Measurements from ENCODE around the gene CKM.

Gene CKM

GRCh38 chr19:45355402-45355801 lies 32.7 kb upstream of the CKM start:
- H3K36me3 ChIP-seq (replicated peaks; ENCODE audit: low read depth, low read length) = peaks cover 71% of the 10 kb centered on the region
- H3K4me1 ChIP-seq (ENCODE audit: low read length) = no peaks in the 10 kb centered on the region
- no peak overlapping the region for H3K4me2 ChIP-seq (ENCODE audit: low read length)

GRCh38 chr19:45354241-45354842 lies 31.7 kb upstream of the CKM start:
- H3K36me3 ChIP-seq (replicated peaks; ENCODE audit: low read depth, low read length) = peaks cover 75% of the 10 kb centered on the region
- no peak overlapping the region for H3K27ac ChIP-seq (ENCODE audit: low read length)
- TF ChIP-seq EZH2phosphoT487 (IDR thresholded peaks at IDR 0.05; ENCODE audit: low read depth) (no peak), CTCF (IDR thresholded peaks at IDR 0.05; ENCODE audit: low read depth, low read length) (no peak)
- H3K9ac ChIP-seq (ENCODE audit: low read length) = no peak overlapping the region
- no peak overlapping the region for H3K4me3 ChIP-seq (ENCODE audit: low read length)
- no peaks in the 10 kb centered on the region for H3K27me3 ChIP-seq (ENCODE audit: low read depth, low read length)
- H4K20me1 ChIP-seq (ENCODE audit: insufficient read depth, low read length) = no peaks in the 10 kb centered on the region
- H2AFZ ChIP-seq (ENCODE audit: low read depth, low read length) = no peak overlapping the region
- H3K4me1 ChIP-seq (ENCODE audit: low read length) = no peaks in the 10 kb centered on the region
- no peaks in the 10 kb centered on the region for H3K9me3 ChIP-seq (ENCODE audit: insufficient read depth, low read length)
- H3K79me2 ChIP-seq (ENCODE audit: low read length) = no peaks in the 10 kb centered on the region
- H3K4me2 ChIP-seq (ENCODE audit: low read length) = no peak overlapping the region

More at GRCh38 chr19:45355402-45355801, 32.7 kb upstream of the CKM start:
- TF ChIP-seq CTCF (IDR thresholded peaks at IDR 0.05; ENCODE audit: low read depth, low read length) (no peak), EZH2phosphoT487 (IDR thresholded peaks at IDR 0.05; ENCODE audit: low read depth) (no peak)
- H3K9me3 ChIP-seq (ENCODE audit: insufficient read depth, low read length) = no peaks in the 10 kb centered on the region
- no peaks in the 10 kb centered on the region for H3K79me2 ChIP-seq (ENCODE audit: low read length)
- no peak overlapping the region for H3K9ac ChIP-seq (ENCODE audit: low read length)
- H3K4me3 ChIP-seq (ENCODE audit: low read length) = no peak overlapping the region
- H3K27me3 ChIP-seq (ENCODE audit: low read depth, low read length) = no peaks in the 10 kb centered on the region
- H2AFZ ChIP-seq (ENCODE audit: low read depth, low read length) = no peak overlapping the region
- H4K20me1 ChIP-seq (ENCODE audit: insufficient read depth, low read length) = no peaks in the 10 kb centered on the region
- H3K27ac ChIP-seq (ENCODE audit: low read length) = no peak overlapping the region

GRCh38 chr19:45352914-45353796 lies 30.5 kb upstream of the CKM start:
- Histone ChIP-seq H3K4me3 (ENCODE audit: low read length) (no peak overlapping the region), H3K36me3 (replicated peaks; ENCODE audit: low read depth, low read length) (peaks cover 67% of the 10 kb centered on the region), H3K9ac (ENCODE audit: low read length) (no peak overlapping the region), H3K4me2 (ENCODE audit: low read length) (no peak overlapping the region), H3K27ac (ENCODE audit: low read length) (no peak overlapping the region), H3K4me1 (ENCODE audit: low read length) (no peaks in the 10 kb centered on the region), H3K9me3 (ENCODE audit: insufficient read depth, low read length) (no peaks in the 10 kb centered on the region), H4K20me1 (ENCODE audit: insufficient read depth, low read length) (no peaks in the 10 kb centered on the region; the same call in 1 of the 2 replicates), H2AFZ (ENCODE audit: low read depth, low read length) (no peak overlapping the region), H3K79me2 (ENCODE audit: low read length) (no peaks in the 10 kb centered on the region), H3K27me3 (ENCODE audit: low read depth, low read length) (no peaks in the 10 kb centered on the region)
- TF ChIP-seq CTCF (IDR thresholded peaks at IDR 0.05; ENCODE audit: low read depth, low read length) (no peak), EZH2phosphoT487 (IDR thresholded peaks at IDR 0.05; ENCODE audit: low read depth) (no peak)

- H3K36me3 ChIP-seq (replicated peaks; ENCODE audit: low read depth, low read length) = peaks cover 65% of the 10 kb centered on the region
- H4K20me1 ChIP-seq (ENCODE audit: insufficient read depth, low read length) = no peaks in the 10 kb centered on the region; the same call in 1 of the 2 replicates
- H3K4me3 ChIP-seq (ENCODE audit: low read length) = no peak overlapping the region
- TF ChIP-seq CTCF (IDR thresholded peaks at IDR 0.05; ENCODE audit: low read depth, low read length) (no peak), EZH2phosphoT487 (IDR thresholded peaks at IDR 0.05; ENCODE audit: low read depth) (no peak)
- H3K9ac ChIP-seq (ENCODE audit: low read length) = no peak overlapping the region
- H2AFZ ChIP-seq (ENCODE audit: low read depth, low read length) = no peak overlapping the region
- H3K4me2 ChIP-seq (ENCODE audit: low read length) = no peak overlapping the region
- no peaks in the 10 kb centered on the region for H3K79me2 ChIP-seq (ENCODE audit: low read length)
- H3K9me3 ChIP-seq (ENCODE audit: insufficient read depth, low read length) = no peaks in the 10 kb centered on the region
- no peak overlapping the region for H3K27ac ChIP-seq (ENCODE audit: low read length)
- no peaks in the 10 kb centered on the region for H3K27me3 ChIP-seq (ENCODE audit: low read depth, low read length)
- H3K4me1 ChIP-seq (ENCODE audit: low read length) = no peaks in the 10 kb centered on the region
These were observed 29.8 kb upstream of the CKM start for GRCh38 chr19:45352471-45352870.

Measured in OCI-LY3 (cell line).